Measurements from ENCODE around the gene EPS8.

GRCh38 chr12:15732341-15733061 is 56.7 kb downstream of the EPS8 start:
- no peak for TF ChIP-seq CTCF (IDR thresholded peaks at IDR 0.05; ENCODE audit: low read length)
- TF ChIP-seq EZH2 (optimal IDR thresholded peaks at IDR 0.05; ENCODE audit: low read depth, low read length), result no peak
- TF ChIP-seq EZH2phosphoT487 (IDR thresholded peaks at IDR 0.05; ENCODE audit: low read length), result no peak

All from MM.1S (cell line).